ENCODE measurements around the gene CEP131. TPM values are rescaled to one million over a fixed set of nuclear protein-coding genes. Genes with fewer than 3 reads are reported as not detected.

CEP131 gene
- total RNA-seq, 1 donor from 2014 or later, result 26.2 TPM

GRCh38 chr17:81207610-81208581 is 14.9 kb downstream of the CEP131 start:
- TF ChIP-seq CTCF (IDR thresholded peaks at IDR 0.05; ENCODE audit: insufficient read depth, low read length, poor library complexity, severe bottlenecking), result no peak
- no peak for DNase-seq (ENCODE audit: low read depth)
- no peaks in the 10 kb centered on the region for H3K36me3 ChIP-seq (ENCODE audit: control insufficient read depth, insufficient read depth, low read length)

GRCh38 chr17:81206657-81207056 is 16.1 kb downstream of the CEP131 start:
- no peaks in the 10 kb centered on the region for H3K27me3 ChIP-seq (ENCODE audit: control insufficient read depth, insufficient read depth, low read length)
- no peak overlapping the region for H3K4me3 ChIP-seq (ENCODE audit: low read depth, low read length)
- no peak for DNase-seq (ENCODE audit: low read depth)
- TF ChIP-seq CTCF (IDR thresholded peaks at IDR 0.05; ENCODE audit: insufficient read depth, low read length, poor library complexity, severe bottlenecking), result no peak
- H3K36me3 ChIP-seq (ENCODE audit: control insufficient read depth, insufficient read depth, low read length), result no peaks in the 10 kb centered on the region

More at GRCh38 chr17:81207610-81208581, 14.9 kb downstream of the CEP131 start:
- H3K4me3 ChIP-seq (ENCODE audit: low read depth, low read length), result no peak overlapping the region
- no peaks in the 10 kb centered on the region for H3K27me3 ChIP-seq (ENCODE audit: control insufficient read depth, insufficient read depth, low read length)

- no peaks in the 10 kb centered on the region for H3K27me3 ChIP-seq (ENCODE audit: control insufficient read depth, insufficient read depth, low read length)
- H3K36me3 ChIP-seq (ENCODE audit: control insufficient read depth, insufficient read depth, low read length), result no peaks in the 10 kb centered on the region
- TF ChIP-seq CTCF (IDR thresholded peaks at IDR 0.05; ENCODE audit: insufficient read depth, low read length, poor library complexity, severe bottlenecking), result no peak
- H3K4me3 ChIP-seq (ENCODE audit: low read depth, low read length), result no peak overlapping the region
- DNase-seq (ENCODE audit: low read depth), result no peak
These were observed 16.6 kb downstream of the CEP131 start for GRCh38 chr17:81206166-81206565.

GRCh38 chr17:81204578-81204977 is 18.2 kb downstream of the CEP131 start:
- Histone ChIP-seq H3K4me3 (ENCODE audit: low read depth, low read length) (no peak overlapping the region), H3K36me3 (ENCODE audit: control insufficient read depth, insufficient read depth, low read length) (no peaks in the 10 kb centered on the region), H3K27me3 (ENCODE audit: control insufficient read depth, insufficient read depth, low read length) (no peaks in the 10 kb centered on the region)
- TF ChIP-seq CTCF (IDR thresholded peaks at IDR 0.05; ENCODE audit: insufficient read depth, low read length, poor library complexity, severe bottlenecking), result no peak
- no peak for DNase-seq (ENCODE audit: low read depth)

GRCh38 chr17:81203136-81203535 is 19.6 kb downstream of the CEP131 start:
- Histone ChIP-seq H3K36me3 (ENCODE audit: control insufficient read depth, insufficient read depth, low read length) (no peaks in the 10 kb centered on the region), H3K4me3 (ENCODE audit: low read depth, low read length) (no peak overlapping the region), H3K27me3 (ENCODE audit: control insufficient read depth, insufficient read depth, low read length) (no peaks in the 10 kb centered on the region)
- no peak for TF ChIP-seq CTCF (IDR thresholded peaks at IDR 0.05; ENCODE audit: insufficient read depth, low read length, poor library complexity, severe bottlenecking)
- no peak for DNase-seq (ENCODE audit: low read depth)
